Right lobe of liver (tissue), 6 donors: ENCODE results near the gene LUZP1. TPM values are rescaled to one million over a fixed set of nuclear protein-coding genes. Genes with fewer than 3 reads are reported as not detected.
A peak's percentile ranks its signal among the peaks of the same experiment; 100 is the strongest.

Source experiments
- ATAC-seq, 4 donors: fragments of 200-7000 bp; cut with Tn5 transposase; one replicate each; pipeline ENCODE4 v1.9.1; 2020; ENCODE audit warnings: mild to moderate bottlenecking in 4 of 4, moderate library complexity in 4 of 4
- DNase-seq, 3 donors: peaks; one replicate each; pipeline ENCODE4 v3.0.0-alpha.2; 2020
- H3K27ac ChIP-seq, 3 donors: fragments of 200-600 bp; one replicate each; pipeline ENCODE4 v1.8.0; 2022
- H3K27me3 ChIP-seq, 2 donors: fragments of 200-600 bp; one replicate each; pipeline ENCODE4 v1.8.0; 2022
- H3K36me3 ChIP-seq, 4 donors: fragments of 200-600 bp; sonication (generic) in 1 of 4; one replicate each; pipeline versions ENCODE4 v1.5.1 to v1.8.0; 2017 to 2022; ENCODE audit warnings: control low read depth in 1 of 4
- H3K4me1 ChIP-seq, 4 donors: fragments of 200-600 bp; sonication (generic) in 1 of 4; one replicate each; pipeline versions ENCODE4 v1.5.1 to v1.8.0; 2017 to 2022; ENCODE audit warnings: control low read depth in 1 of 4
- H3K4me3 ChIP-seq, 3 donors: fragments of 200-600 bp; one replicate each; pipeline ENCODE4 v1.8.0; 2022
- H3K9me3 ChIP-seq, 4 donors: fragments of 200-600 bp; sonication (generic) in 1 of 4; one replicate each; pipeline versions ENCODE4 v1.5.1 to v1.8.0; 2017 to 2022; ENCODE audit warnings: control low read depth in 1 of 4
- CTCF ChIP-seq, 4 donors: fragments of 200-600 bp in 3 of 4; fragments of 450-650 bp in 1 of 4; IDR thresholded peaks; one replicate each; pipeline versions ENCODE4 v1.5.1 to v1.8.0; 2016 to 2022; ENCODE audit warnings: antibody characterized with exemption in 4 of 4, mild to moderate bottlenecking in 2 of 4
- POLR2A ChIP-seq: fragments of 450-650 bp; IDR thresholded peaks from one replicate; pipeline ENCODE4 v1.6.1; 2017; ENCODE audit warnings: antibody characterized with exemption, mild to moderate bottlenecking
- WGBS: methylation state at CpG from one replicate; pipeline ENCODE4 v1.1.6; 2018; ENCODE audit warnings: low coverage, low lambda C conversion rate; ENCODE audit not compliant: insufficient coverage; ENCODE audit errors: missing lambda C conversion rate; 5-methylcytosine and 5-hydroxymethylcytosine counted together
- intact Hi-C, 2 donors: fragments of 100-400 bp; cut with DNase I; formaldehyde crosslinking; loops; one replicate each; pipeline versions ENCODE4 v1.11.2 to v1.14.1; 2022
- total RNA-seq, 6 experiments: library from RNA; depleted of rRNA in 2 of 6; stranded (reverse); fragments of >200 nt in 2 of 6; fragmentation: NEBNext Ultra II Directional in 3 of 6; extraction: Animal tissue kit (Norgen Biotek cat#: 25700) in 3 of 6; gene quantifications; one replicate each; pipeline versions ENCODE4 v1.1.0 to v1.2.4, GENCODE V29; 2016 to 2023
- donor health status: DM: no; HTN: yes; CAD: no.
- donor health status: DM: no; HTN: no; CAD: no.
- donor health status: DM: no; HTN: no; CAD: no.
- donor health status: DM: no; HTN: yes; CAD: no.
- donor health status: DM: no; HTN: yes; CAD: no.

LUZP1 gene
- total RNA-seq, 6 experiments from 2014 or later = 4.1 to 8.0 (median 6.1) TPM

- Histone ChIP-seq H3K9me3 (no peaks in the 10 kb centered on the region), H3K27me3 (no peaks in the 10 kb centered on the region), H3K4me3 (no peak overlapping the region), H3K36me3 (no peaks in the 10 kb centered on the region), H3K4me1 (peaks cover 0 to 24% (median 8%) of the 10 kb centered on the region in 4 donors), H3K27ac (no peak overlapping the region)
- intact Hi-C loops = loop anchor here (2.0 to 5.0 kb wide), 2 partner anchors 86 to 88 kb away; no protein-coding TSS in a partner anchor
- TF ChIP-seq CTCF (IDR thresholded peaks at IDR 0.05) = no peak
- TF ChIP-seq POLR2A = no peak
- no peak for ATAC-seq
- DNase-seq = no peak
- WGBS = 93% methylated on average over 1 of the region's 1 CpG
These were observed 69.5 kb downstream of the LUZP1 start for GRCh38 chr1:23099171-23099536.

GRCh38 chr1:23098463-23099170, 70.0 kb downstream of the LUZP1 start:
- 39% methylated on average over 12 of the region's 12 CpGs for WGBS

GRCh38 chr1:23097316-23097715, 71.3 kb downstream of the LUZP1 start:
- intact Hi-C loops = loop anchor here in 1 of 2 donors (5.0 kb wide), 1 partner anchor 90 kb away; no protein-coding TSS in a partner anchor

More at GRCh38 chr1:23098463-23099170, 70.0 kb downstream of the LUZP1 start:
- no peaks in the 10 kb centered on the region for H3K27me3 ChIP-seq
- H3K4me1 ChIP-seq = peaks cover 0 to 24% (median 8%) of the 10 kb centered on the region in 4 donors
- no peaks in the 10 kb centered on the region for H3K9me3 ChIP-seq
- H3K36me3 ChIP-seq = peaks cover 0 to 2% (median 0%) of the 10 kb centered on the region in 4 donors
- no peak overlapping the region for H3K27ac ChIP-seq
- TF ChIP-seq POLR2A (no peak), CTCF (IDR thresholded peaks at IDR 0.05) (peak; percentile 83 to 95 (median 92))
- H3K4me3 ChIP-seq = no peak overlapping the region
- peak; percentile 81 to 91 (median 88) for ATAC-seq
- intact Hi-C loops = loop anchor here (2.0 to 5.0 kb wide), 2 partner anchors 86 to 89 kb away; no protein-coding TSS in a partner anchor
- DNase-seq = peak in 1 of 3 donors; percentile 64

GRCh38 chr1:23092447-23092846, 76.2 kb downstream of the LUZP1 start:
- DNase-seq (no peak), ATAC-seq (no peak)
- Histone ChIP-seq H3K4me3 (no peak overlapping the region), H3K36me3 (peaks cover 0 to 20% (median 5%) of the 10 kb centered on the region in 4 donors), H3K27ac (no peak overlapping the region), H3K27me3 (no peaks in the 10 kb centered on the region), H3K9me3 (no peaks in the 10 kb centered on the region), H3K4me1 (no peaks in the 10 kb centered on the region)
- WGBS = 87% methylated on average over 6 of the region's 12 CpGs
- intact Hi-C loops = no loop called here
- TF ChIP-seq CTCF (IDR thresholded peaks at IDR 0.05) = no peak
- TF ChIP-seq POLR2A = no peak

More at GRCh38 chr1:23097316-23097715, 71.3 kb downstream of the LUZP1 start:
- H3K4me3 ChIP-seq = no peak overlapping the region
- H3K4me1 ChIP-seq = peaks cover 0 to 16% (median 0%) of the 10 kb centered on the region in 4 donors
- TF ChIP-seq CTCF (IDR thresholded peaks at IDR 0.05) (no peak), POLR2A (no peak)
- peaks cover 0 to 7% (median 3%) of the 10 kb centered on the region in 4 donors for H3K36me3 ChIP-seq
- no peaks in the 10 kb centered on the region for H3K9me3 ChIP-seq
- H3K27ac ChIP-seq = no peak overlapping the region
- no peaks in the 10 kb centered on the region for H3K27me3 ChIP-seq
- no peak for DNase-seq
- ATAC-seq = no peak
- 79% methylated on average over 6 of the region's 6 CpGs for WGBS
